CD4-positive, alpha-beta T cell treated with Interleukin-17A for 4 hours (primary cell): ENCODE results near the gene ASTN2.

ENCODE experiments used
- DNase-seq: peaks from one replicate; pipeline ENCODE4 v3.0.0-alpha.2; 2020; ENCODE audit warnings: mixed read lengths

ASTN2 gene

GRCh38 chr9:117103438-117104110 is 311.3 kb downstream of the ASTN2 start:
- DNase-seq = no peak

- DNase-seq = no peak
These were observed 313.8 kb downstream of the ASTN2 start for GRCh38 chr9:117101008-117101407.

DNA sequence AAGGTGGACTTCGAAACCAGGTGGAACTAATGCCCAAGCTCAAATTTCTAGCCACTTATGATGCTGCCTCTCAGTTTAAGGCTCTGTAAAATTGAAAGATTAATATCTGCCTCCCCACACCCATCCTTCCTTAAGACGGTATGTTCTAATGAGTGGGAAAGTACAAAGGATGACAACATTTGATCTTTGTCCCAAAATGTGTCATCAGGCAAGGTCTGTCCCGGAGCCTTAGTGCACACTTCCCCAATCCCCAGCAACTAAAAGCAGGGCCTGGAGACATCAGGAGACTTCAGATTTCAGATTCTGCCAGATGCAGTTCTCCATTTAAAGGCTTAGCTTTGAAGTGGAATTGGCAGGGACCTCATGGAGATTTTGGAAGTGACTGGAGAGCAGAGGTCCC is 316.5 kb downstream of the ASTN2 start:
- DNase-seq = no peak

- DNase-seq = no peak
These were observed 317.1 kb downstream of the ASTN2 start for GRCh38 chr9:117097761-117098160.

- DNase-seq = no peak
These were observed 318.7 kb downstream of the ASTN2 start for GRCh38 chr9:117096138-117096537.

- DNase-seq = no peak
These were observed 319.8 kb downstream of the ASTN2 start for GRCh38 chr9:117095081-117095480.

- DNase-seq = no peak
These were observed 320.7 kb downstream of the ASTN2 start for GRCh38 chr9:117093891-117094844.

DNA sequence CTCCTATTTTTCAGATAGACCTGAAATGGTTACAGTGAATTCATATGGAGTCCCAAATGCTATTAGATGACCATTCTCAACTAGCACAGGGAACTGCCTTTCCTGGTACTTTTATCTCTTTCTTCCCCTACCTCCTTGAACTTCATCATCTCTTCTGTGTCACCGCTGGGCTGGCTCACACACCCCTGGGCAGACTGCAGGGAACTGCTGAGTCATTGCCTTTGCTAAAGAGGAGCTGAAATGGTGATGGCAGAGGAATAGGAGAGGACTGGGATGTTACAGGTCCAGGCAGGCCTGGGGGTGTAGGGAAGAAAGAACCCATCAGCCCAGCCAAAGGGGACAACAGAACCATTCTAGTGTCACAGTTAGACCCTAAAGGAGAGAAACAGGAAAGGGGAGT is 322.3 kb downstream of the ASTN2 start:
- no peak for DNase-seq

GRCh38 chr9:117091529-117091928 is 323.3 kb downstream of the ASTN2 start:
- no peak for DNase-seq

DNA sequence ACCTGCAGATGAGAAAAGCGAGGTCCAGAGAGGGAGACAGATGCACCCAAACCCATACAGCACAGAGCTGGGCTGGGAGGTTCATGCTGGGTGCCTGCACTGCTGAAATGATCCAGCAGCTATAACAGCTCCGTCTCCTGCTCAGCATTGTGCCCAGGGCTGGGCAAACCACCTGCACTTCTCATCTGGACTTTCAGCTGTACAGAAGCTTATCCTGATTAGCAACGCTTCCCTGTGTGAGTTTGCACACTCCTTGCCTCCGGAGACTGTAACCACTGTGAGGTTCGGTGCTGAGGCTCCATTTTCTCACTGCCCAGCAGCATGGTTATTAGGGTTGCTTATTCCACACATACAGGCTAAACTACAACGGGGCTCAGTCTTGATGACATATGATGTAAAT is 326.1 kb downstream of the ASTN2 start:
- no peak for DNase-seq

- no peak for DNase-seq
These were observed 326.7 kb downstream of the ASTN2 start for GRCh38 chr9:117088140-117088539.

DNA sequence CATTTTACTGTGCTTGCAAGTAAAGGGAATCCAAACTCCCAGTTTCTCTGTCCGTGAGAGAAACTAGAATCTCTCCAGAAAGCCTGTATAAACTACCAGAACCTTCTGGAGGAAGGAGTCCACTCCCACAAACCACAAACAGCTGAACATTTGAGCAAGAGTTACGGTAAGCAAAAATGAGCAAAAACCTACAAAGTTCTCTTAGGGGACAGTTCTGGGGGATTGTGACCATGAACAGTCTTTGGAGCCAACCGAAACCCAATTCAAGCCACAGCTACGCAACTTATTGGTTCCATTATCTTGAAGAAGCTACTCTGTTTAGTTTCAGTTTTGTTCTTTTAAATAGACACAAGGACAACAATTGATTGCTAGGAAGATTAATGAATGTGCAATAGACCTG is 330.6 kb downstream of the ASTN2 start:
- DNase-seq = no peak

DNA sequence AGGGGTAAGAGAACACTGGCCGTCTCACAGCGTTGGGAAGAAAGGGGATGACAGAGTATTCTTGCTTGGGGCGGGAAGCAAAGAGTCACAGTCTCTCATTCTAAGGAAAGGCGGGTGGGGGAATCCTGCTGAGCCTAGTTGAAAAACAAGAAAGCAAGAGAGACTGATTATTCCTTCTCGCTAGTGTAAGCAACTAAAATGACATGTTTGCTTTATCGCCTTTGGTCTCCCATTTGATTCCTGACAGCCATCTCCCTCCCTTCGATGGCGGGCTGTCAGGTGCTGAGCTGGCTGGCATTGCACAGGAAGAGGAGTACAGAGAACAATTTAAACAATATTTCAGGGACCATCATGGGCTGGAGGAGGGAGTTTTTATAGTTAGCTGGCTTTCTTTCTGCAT is 331.3 kb downstream of the ASTN2 start:
- DNase-seq = no peak

DNA sequence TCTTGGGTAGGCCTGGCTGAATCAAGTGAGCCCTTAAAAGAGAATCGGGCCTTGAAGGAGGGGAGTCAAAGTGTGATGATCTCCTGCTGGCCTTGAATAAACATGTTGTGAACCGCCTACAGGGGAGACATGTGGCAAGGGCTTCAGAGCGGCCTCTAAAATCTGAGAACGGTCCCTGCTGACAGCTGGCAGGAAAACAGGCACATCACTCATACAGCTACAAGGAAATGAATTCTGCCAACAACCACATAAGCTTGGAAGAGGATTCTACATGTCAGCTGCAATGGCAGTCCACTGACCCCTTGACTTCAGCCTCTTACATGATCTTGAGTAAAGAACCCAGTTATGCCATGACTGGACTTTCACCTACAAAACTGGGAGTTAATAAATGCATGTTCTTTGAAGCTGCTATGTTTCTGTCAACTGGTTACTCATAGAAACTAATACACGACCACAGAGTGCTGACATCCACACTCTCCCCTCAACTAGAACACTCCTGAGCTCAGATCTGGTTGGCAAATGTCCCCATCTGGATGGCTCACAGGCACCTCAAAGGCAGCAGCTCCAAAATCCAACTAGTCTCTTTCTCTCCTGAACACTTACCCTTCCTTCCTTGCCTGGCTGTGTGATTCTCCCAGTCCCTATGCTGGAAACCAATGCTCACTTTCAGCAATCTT is 333.1 kb downstream of the ASTN2 start:
- no peak for DNase-seq

DNA sequence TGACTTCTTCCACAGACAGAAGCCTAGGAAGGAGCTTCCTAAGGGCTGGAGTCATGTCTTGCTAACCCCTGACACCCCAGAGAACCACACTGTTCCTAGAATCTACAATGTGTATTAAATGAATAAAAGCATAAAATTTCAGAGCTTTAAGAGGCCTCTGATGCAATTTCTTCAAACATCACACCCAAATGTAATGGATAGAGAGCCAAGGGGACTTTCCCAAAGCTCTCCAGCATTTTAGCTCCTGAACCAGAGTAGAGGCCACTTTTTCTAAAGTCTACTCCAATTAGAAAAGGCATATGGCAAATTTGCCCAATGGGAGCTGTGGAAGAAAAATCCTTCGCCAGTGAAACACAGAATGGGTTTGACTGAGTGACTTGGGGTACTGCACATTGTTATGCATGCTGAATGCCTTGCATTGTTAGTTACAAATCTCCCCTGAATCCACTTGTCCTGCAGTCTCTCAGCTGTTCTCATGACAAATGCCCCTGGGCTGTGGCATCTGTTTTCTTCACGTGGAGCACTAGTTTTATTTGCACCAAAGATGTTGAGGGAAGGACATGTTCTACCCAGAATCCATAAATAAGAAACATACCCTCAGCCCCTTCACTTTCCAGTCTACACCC is 334.0 kb downstream of the ASTN2 start:
- DNase-seq = no peak

DNA sequence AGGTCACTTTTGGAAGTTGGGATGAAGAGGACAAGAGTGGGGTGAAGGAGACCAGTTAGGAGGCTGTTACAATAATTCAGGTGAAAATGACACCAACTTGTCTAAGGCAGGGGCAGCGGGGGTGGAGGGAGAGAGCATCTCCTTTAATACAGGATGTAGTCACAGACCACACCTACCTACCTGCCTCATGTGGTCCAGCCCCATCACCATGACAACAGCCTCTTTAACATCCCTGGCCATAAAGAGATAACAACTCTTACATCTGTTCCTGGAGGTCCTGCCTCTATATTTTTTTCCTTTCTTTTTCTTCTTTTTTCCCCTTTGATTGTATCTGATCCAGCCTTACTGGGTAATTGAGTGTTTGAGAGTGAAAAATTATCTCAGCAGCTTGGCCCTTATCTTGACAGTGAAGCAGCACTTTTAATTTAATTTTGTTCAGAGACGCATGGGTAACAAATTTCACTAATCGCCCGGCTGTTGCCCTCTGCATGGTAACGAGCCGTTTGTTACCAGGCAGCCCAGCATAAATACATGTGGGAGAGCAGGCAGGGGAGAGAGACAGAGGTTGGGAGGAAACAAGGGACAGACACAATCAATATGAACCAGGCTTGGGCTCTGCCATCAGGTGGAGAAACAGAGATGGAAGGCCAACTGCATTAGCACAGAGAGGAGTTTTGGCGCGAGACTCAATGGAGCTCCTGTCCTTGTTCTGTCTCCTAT is 338.1 kb downstream of the ASTN2 start:
- DNase-seq = no peak

- no peak for DNase-seq
These were observed 339.2 kb downstream of the ASTN2 start for GRCh38 chr9:117075636-117076035.

DNA sequence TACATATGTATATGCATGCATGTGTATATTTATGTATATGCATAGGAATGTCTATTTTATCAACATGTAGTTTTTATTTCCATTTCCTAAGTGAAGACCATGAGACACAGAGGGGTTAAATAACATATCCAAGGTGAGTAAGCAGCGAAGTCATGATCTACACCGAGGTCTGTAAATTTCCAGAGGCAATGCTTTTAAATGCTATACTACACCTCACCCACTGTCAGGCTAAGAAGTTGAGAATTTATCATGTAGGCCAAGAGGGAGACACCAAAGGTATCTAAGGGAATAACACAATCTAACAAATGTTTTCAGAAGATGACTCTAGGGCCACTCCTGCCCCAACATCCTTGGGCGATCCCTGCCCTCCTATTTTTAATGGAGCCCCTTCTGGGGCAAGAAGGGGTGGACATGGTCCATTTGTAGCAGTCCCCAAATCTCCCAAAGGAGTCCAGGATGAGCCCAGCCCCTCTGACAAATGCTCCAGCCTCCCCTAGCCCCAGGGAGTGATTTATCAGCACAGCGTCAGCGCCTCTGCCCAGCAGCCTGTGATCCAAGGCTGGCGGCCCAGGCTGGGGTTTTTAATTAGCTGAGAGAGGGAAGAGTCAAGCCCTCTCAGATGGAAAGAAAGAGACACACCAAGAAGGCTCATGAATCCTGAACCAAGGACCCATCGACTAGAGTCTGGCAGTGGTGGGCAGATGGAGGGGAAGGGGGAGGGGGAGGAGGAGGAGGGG is 339.9 kb downstream of the ASTN2 start:
- DNase-seq = no peak

DNA sequence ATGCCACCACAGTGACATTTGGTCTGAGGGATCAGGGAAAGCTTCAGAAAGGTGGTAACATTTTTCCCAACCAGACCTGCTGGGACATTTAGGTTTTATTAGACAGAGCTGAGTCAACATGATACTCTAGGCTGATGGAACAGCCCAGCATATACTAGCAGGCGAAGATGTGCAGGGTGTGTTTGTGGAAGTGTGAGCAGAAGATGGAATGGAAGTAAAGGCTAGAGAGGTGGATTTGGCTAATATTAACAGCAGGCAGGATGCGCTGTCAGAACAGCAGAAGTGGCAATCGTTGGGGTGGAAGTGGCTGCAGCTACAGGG is 340.6 kb downstream of the ASTN2 start:
- DNase-seq = no peak

GRCh38 chr9:117073539-117074341 is 341.1 kb downstream of the ASTN2 start:
- DNase-seq = no peak

GRCh38 chr9:117073071-117073470 is 341.8 kb downstream of the ASTN2 start:
- no peak for DNase-seq
